ENCODE results near the gene TC2N. TPM values are rescaled to one million over a fixed set of nuclear protein-coding genes. Genes with fewer than 3 reads are reported as not detected.
A peak's percentile ranks its signal among the peaks of the same experiment; 100 is the strongest.

TC2N gene
- total and polyA plus RNA-seq, 12 donors, result 0.89 to 28.4 (median 4.3) TPM

DNA sequence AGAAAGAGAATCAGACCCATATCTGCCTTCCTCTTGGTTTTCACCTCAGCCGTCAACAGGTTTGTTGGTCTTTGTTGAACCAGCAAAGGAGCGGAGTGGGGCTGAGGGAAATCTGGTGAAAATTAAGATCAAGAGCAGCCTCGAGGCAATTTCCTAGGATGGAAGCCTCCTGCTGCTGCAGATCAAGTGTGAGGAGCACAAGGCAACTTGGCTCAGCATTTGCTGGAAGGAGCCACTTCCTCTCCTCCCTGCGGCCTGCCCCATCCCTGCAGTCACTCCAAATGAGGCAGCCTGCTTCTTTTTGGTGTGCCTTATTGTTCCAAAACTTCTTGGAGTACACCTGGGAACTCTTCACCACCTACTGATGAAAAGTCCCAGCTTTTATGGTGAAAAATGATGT is 4.9 kb downstream of the TC2N start:
- no peaks in the 10 kb centered on the region for H3K36me3 ChIP-seq (replicated peaks in 1 of 2)
- H3K27ac ChIP-seq, result no peak overlapping the region
- intact Hi-C loops (cut with DNase I), result no loop called here
- no peaks in the 10 kb centered on the region for H3K4me1 ChIP-seq (replicated peaks in 1 of 2)
- WGBS, 4 donors, result 62 to 74% (median 66%) methylated on average over 4 of the region's 4 CpGs
- no peak overlapping the region for H3K4me3 ChIP-seq
- no peaks in the 10 kb centered on the region for H3K27me3 ChIP-seq
- no peaks in the 10 kb centered on the region for H3K9me3 ChIP-seq (replicated peaks in 1 of 3)
- TF ChIP-seq POLR2A (IDR thresholded peaks at IDR 0.05), result no peak
- TF ChIP-seq, protein P1, sequence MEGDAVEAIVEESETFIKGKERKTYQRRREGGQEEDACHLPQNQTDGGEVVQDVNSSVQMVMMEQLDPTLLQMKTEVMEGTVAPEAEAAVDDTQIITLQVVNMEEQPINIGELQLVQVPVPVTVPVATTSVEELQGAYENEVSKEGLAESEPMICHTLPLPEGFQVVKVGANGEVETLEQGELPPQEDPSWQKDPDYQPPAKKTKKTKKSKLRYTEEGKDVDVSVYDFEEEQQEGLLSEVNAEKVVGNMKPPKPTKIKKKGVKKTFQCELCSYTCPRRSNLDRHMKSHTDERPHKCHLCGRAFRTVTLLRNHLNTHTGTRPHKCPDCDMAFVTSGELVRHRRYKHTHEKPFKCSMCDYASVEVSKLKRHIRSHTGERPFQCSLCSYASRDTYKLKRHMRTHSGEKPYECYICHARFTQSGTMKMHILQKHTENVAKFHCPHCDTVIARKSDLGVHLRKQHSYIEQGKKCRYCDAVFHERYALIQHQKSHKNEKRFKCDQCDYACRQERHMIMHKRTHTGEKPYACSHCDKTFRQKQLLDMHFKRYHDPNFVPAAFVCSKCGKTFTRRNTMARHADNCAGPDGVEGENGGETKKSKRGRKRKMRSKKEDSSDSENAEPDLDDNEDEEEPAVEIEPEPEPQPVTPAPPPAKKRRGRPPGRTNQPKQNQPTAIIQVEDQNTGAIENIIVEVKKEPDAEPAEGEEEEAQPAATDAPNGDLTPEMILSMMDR (IDR thresholded peaks at IDR 0.05), result no peak
- no peak for DNase-seq

DNA sequence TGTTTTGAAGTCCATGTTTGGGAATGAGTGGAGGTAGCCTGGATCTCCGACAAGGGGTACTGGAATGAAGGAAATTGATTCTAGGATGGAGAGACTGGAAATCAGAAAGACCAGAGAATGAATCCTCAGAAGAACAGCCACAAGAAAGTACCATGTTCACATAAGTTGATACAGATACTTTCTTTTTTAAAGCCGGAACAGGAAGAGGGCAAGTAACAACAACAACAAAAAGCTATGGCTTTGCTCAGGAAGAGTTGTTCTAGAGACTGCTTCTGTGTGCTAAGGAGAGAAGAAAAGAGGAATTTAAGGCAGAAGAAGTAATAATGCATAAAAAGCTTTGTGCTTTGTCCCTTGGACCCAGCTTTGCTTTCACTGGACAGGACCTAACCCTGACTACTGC is 6.2 kb downstream of the TC2N start:
- no peak overlapping the region for H3K4me3 ChIP-seq
- 46 to 84% (median 71%) methylated on average over 2 of the region's 2 CpGs for WGBS, 4 donors
- H3K9me3 ChIP-seq (replicated peaks in 1 of 3), result no peaks in the 10 kb centered on the region
- no peaks in the 10 kb centered on the region for H3K4me1 ChIP-seq (replicated peaks in 1 of 2)
- TF ChIP-seq POLR2A (IDR thresholded peaks at IDR 0.05), result no peak
- TF ChIP-seq, protein P1 (IDR thresholded peaks at IDR 0.05), result no peak
- H3K36me3 ChIP-seq (replicated peaks in 1 of 2), result no peaks in the 10 kb centered on the region
- no peaks in the 10 kb centered on the region for H3K27me3 ChIP-seq
- H3K27ac ChIP-seq, result no peak overlapping the region
- DNase-seq, result no peak
- intact Hi-C loops (cut with DNase I), result no loop called here

DNA sequence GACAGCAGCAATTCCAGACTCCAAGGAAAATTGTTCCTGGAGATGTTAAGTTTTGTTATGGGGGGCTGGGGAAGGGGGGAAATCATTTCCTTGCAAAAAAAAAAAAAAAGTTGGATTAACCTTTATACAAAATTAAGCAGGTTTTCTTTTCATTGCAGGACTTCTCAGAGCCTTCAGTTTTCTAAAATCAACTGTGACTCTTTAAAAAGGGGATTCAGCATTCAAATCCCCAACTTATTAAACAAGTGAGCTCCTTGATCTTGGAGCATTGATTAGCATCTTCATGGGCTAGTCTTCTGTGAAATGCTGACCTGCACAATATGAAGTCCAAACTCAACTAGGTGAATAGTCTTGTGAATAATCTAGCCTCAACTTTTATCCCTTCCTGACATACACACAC is 7.1 kb downstream of the TC2N start:
- Histone ChIP-seq H3K27ac (no peak overlapping the region), H3K27me3 (no peaks in the 10 kb centered on the region), H3K4me3 (no peak overlapping the region), H3K9me3 (replicated peaks in 1 of 3) (no peaks in the 10 kb centered on the region), H3K36me3 (replicated peaks in 1 of 2) (no peaks in the 10 kb centered on the region), H3K4me1 (replicated peaks in 1 of 2) (no peaks in the 10 kb centered on the region)
- no peak for DNase-seq
- TF ChIP-seq, protein P1 (IDR thresholded peaks at IDR 0.05), result no peak
- TF ChIP-seq POLR2A (IDR thresholded peaks at IDR 0.05), result no peak
- intact Hi-C loops (cut with DNase I), result no loop called here

DNA sequence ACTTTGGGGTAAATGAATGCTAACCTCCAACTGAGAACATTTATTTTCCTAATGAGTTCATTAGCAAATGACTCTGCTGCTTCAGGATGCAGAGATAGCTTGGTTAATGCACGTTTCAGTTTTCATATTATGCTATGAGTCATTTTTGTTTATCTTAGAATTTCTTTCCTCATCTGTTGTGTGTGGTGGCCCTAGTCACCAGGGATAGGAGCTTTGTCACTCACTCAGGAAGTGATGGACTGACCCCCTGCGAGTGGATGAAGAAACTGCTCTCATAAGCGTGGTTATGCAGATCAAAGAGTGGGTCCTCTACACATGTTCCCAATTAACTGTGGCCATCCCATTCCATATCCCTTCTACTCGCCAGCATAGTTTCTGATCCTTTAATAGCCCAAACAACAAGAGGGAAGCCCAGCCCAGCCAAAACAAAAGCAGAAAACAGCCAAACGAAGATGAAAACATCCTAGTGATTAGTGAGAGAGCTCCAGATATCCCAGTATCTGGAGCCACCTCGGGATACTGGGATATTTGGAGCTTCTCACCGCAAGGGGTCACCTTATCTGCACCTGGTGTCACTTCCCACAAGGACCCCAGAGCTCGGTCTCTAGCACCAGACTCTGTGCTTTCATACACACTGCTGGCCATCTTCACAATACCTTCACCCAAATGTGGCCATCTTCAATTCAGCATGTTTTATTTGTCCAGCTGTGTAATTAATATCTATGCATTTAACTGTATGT is 8.6 kb downstream of the TC2N start:
- no peaks in the 10 kb centered on the region for H3K27me3 ChIP-seq
- no peak for TF ChIP-seq POLR2A (IDR thresholded peaks at IDR 0.05)
- TF ChIP-seq, protein P1 (IDR thresholded peaks at IDR 0.05), result no peak
- H3K9me3 ChIP-seq (replicated peaks in 1 of 3), result no peaks in the 10 kb centered on the region
- 28 to 44% (median 34%) methylated on average over 7 to 8 of the region's 8 CpGs for WGBS, 4 donors
- no peak overlapping the region for H3K27ac ChIP-seq
- no peaks in the 10 kb centered on the region for H3K4me1 ChIP-seq (replicated peaks in 1 of 2)
- H3K36me3 ChIP-seq (replicated peaks in 1 of 2), result no peaks in the 10 kb centered on the region
- intact Hi-C loops (cut with DNase I), result no loop called here
- DNase-seq, result peak in 1 of 7 donors; percentile 29
- H3K4me3 ChIP-seq, result no peak overlapping the region

All from adrenal gland (tissue), 12 donors.